ENCODE data around the gene FZR1. TPM values are rescaled to one million over a fixed set of nuclear protein-coding genes. Genes with fewer than 3 reads are reported as not detected.

FZR1 gene
- total RNA-seq, 6 experiments from 2014 or later: 18.7 to 34.1 (median 23.8) TPM

DNA sequence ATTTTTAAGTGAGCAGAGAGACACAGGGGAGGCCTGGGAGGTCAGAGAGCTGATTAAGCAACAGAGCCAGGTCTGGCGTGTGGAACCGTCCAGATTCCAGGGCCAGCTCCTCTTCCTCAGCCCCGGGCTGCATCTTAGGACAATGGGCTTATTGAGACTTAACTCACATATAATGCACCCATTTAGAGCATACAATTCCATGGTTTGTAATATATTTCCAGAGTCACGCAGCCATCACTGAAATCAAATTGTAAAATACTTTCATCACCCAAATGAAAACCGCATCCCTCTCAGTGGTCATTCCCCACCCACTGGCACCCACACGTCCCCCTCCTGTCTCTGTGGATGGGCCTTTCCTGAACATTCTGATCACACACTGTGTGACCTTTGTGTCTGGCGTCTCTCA, 64.5 kb downstream of the FZR1 start:
- WGBS (ENCODE audit: insufficient coverage, low coverage, low lambda C conversion rate, missing lambda C conversion rate): 60% methylated on average over 3 of the region's 7 CpGs
- intact Hi-C loops (cut with DNase I): no loop called here
- Histone ChIP-seq H3K27ac (no peak overlapping the region), H3K9me3 (no peaks in the 10 kb centered on the region), H3K36me3 (no peaks in the 10 kb centered on the region), H3K4me3 (no peak overlapping the region), H3K27me3 (no peaks in the 10 kb centered on the region), H3K4me1 (peaks cover 0 to 6% (median 0%) of the 10 kb centered on the region in 4 donors)
- ATAC-seq: no peak
- DNase-seq: no peak
- TF ChIP-seq, protein P1, sequence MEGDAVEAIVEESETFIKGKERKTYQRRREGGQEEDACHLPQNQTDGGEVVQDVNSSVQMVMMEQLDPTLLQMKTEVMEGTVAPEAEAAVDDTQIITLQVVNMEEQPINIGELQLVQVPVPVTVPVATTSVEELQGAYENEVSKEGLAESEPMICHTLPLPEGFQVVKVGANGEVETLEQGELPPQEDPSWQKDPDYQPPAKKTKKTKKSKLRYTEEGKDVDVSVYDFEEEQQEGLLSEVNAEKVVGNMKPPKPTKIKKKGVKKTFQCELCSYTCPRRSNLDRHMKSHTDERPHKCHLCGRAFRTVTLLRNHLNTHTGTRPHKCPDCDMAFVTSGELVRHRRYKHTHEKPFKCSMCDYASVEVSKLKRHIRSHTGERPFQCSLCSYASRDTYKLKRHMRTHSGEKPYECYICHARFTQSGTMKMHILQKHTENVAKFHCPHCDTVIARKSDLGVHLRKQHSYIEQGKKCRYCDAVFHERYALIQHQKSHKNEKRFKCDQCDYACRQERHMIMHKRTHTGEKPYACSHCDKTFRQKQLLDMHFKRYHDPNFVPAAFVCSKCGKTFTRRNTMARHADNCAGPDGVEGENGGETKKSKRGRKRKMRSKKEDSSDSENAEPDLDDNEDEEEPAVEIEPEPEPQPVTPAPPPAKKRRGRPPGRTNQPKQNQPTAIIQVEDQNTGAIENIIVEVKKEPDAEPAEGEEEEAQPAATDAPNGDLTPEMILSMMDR (IDR thresholded peaks at IDR 0.05): no peak
- TF ChIP-seq POLR2A (IDR thresholded peaks at IDR 0.05): no peak

- H3K27ac ChIP-seq: no peak overlapping the region
- H3K9me3 ChIP-seq: no peaks in the 10 kb centered on the region
- WGBS (ENCODE audit: insufficient coverage, low coverage, low lambda C conversion rate, missing lambda C conversion rate): 2% methylated on average over 30 of the region's 48 CpGs
- peak overlapping the region; percentile 26 to 96 (median 79) for H3K4me3 ChIP-seq
- ATAC-seq (peak; percentile 94 to 97 (median 96)), DNase-seq (peak; percentile 100)
- H3K36me3 ChIP-seq: no peaks in the 10 kb centered on the region
- TF ChIP-seq POLR2A (IDR thresholded peaks at IDR 0.05): no peak
- TF ChIP-seq, protein P1 (IDR thresholded peaks at IDR 0.05): no peak
- intact Hi-C loops (cut with DNase I): no loop called here
- H3K4me1 ChIP-seq: peaks cover 0 to 6% (median 0%) of the 10 kb centered on the region in 4 donors
- no peaks in the 10 kb centered on the region for H3K27me3 ChIP-seq
Measured at GRCh38 chr19:3572132-3572854, 66.2 kb downstream of the FZR1 start.

DNA sequence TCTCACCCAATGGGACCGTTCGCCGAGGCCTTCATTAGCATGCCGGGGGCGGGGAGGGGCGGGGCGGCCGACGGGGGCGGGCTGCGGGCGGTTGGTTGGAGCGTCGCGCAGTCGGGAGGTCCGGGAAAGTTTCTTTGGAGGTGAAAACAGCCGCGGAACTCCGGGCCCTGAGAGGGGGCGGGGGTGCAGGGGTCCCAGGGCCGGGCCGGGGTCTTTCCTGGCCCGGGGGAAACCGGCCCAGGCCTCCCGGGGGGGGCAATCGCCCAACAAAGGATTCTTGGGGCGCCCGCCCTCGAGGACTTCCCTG, 66.7 kb downstream of the FZR1 start, which contains the start of gene HMG20B:
Gene HMG20B (plus strand): TSS at position 90 of the 307 bp plus-strand sequence. CDS start 366 bp downstream, outside the sequence.
- H3K4me3 ChIP-seq: peak within 1 kb of the TSS; percentile 79 to 96 (median 83)
- no peaks in the 10 kb centered on the region for H3K9me3 ChIP-seq
- 0% methylated on average over 4 of the region's 30 CpGs for WGBS (ENCODE audit: insufficient coverage, low coverage, low lambda C conversion rate, missing lambda C conversion rate)
- no peaks in the 10 kb centered on the region for H3K36me3 ChIP-seq
- peak within 1 kb of the TSS in 2 of 3 donors; percentile 60 to 69 for H3K27ac ChIP-seq
- intact Hi-C loops (cut with DNase I): no loop called here
- no peak for ATAC-seq
- no peak for DNase-seq
- TF ChIP-seq, protein P1 (IDR thresholded peaks at IDR 0.05): no peak
- peak; percentile 20 for TF ChIP-seq POLR2A (IDR thresholded peaks at IDR 0.05)
- H3K27me3 ChIP-seq: no peaks in the 10 kb centered on the region
- peaks cover 0 to 6% (median 0%) of the 10 kb centered on the region in 4 donors for H3K4me1 ChIP-seq

- WGBS (ENCODE audit: insufficient coverage, low coverage, low lambda C conversion rate, missing lambda C conversion rate): 0% methylated on average over 2 of the region's 60 CpGs
- Histone ChIP-seq H3K27me3 (no peaks in the 10 kb centered on the region), H3K9me3 (no peaks in the 10 kb centered on the region), H3K36me3 (no peaks in the 10 kb centered on the region), H3K27ac (peak overlapping the region in 2 of 3 donors; percentile 60 to 69), H3K4me3 (peak overlapping the region; percentile 79 to 96 (median 83)), H3K4me1 (peaks cover 0 to 6% (median 0%) of the 10 kb centered on the region in 4 donors)
- intact Hi-C loops (cut with DNase I): no loop called here
- peak; percentile 50 to 66 (median 57) for DNase-seq
- peak in 3 of 4 donors; percentile 1 to 4 (median 1) for ATAC-seq
- no peak for TF ChIP-seq POLR2A (IDR thresholded peaks at IDR 0.05)
- TF ChIP-seq, protein P1 (IDR thresholded peaks at IDR 0.05): no peak
Measured at GRCh38 chr19:3573162-3573857, 67.2 kb downstream of the FZR1 start.
